Endothelial cell of umbilical vein (primary cell): ENCODE data around the gene MCU. TPM values are rescaled to one million over a fixed set of nuclear protein-coding genes. Genes with fewer than 3 reads are reported as not detected.

Experiments
- BruUV-seq: library from RNA; stranded (reverse); fragments of 400-500 nt; replicated peaks from 2 replicates; lab custom pipeline; 2021; lab: Mats Ljungman, UMichigan
- CTCF ChIA-PET: fragments of 300-600, 350-600 bp; sonication (Branson Sonifier 250); formaldehyde crosslinking; loops from one replicate; lab custom pipeline; 2021; ENCODE audit warnings: antibody characterized with exemption, inconsistent platforms; lab: Charles Lee
- POLR2A ChIA-PET: fragments of 300-600, 350-600 bp; sonication (Branson Sonifier 250); formaldehyde crosslinking; loops from one replicate; lab custom pipeline; 2021; ENCODE audit warnings: antibody characterized with exemption, inconsistent platforms; lab: Charles Lee
- DNase-seq: peaks from one replicate; pipeline ENCODE4 v3.0.0-alpha.2; 2011; ENCODE audit warnings: low read depth, low spot score
- FAIRE-seq: peaks from 2 replicates; lab custom pipeline; 2011; peaks lifted over from hg19 to GRCh38; lab: Jason Lieb, UNC
- H2AFZ ChIP-seq: 2 replicates; pipeline ENCODE4 v1.6.0; 2012; ENCODE audit warnings: low read depth, low read length, control low read depth, inconsistent platforms
- H3K27ac ChIP-seq: 2 replicates; pipeline ENCODE4 v1.5.1; 2011; ENCODE audit warnings: low read depth, mild to moderate bottlenecking, control low read depth, low read length, moderate library complexity; ENCODE audit not compliant: insufficient read depth
- H3K27me3 ChIP-seq, 2 experiments: 2 replicates each; pipeline versions ENCODE4 v1.6.0 to v1.6.1; 2011; ENCODE audit warnings: low read length in 2 of 2, mixed read lengths in 1 of 2; ENCODE audit not compliant: control insufficient read depth in 2 of 2, insufficient read depth in 2 of 2
- H3K36me3 ChIP-seq, 2 experiments: 2 replicates in 1 of 2; 3 replicates in 1 of 2; pipeline ENCODE4 v1.5.1; 2011; ENCODE audit warnings: low read length in 2 of 2, mild to moderate bottlenecking in 1 of 2, moderate library complexity in 1 of 2; ENCODE audit not compliant: control insufficient read depth in 2 of 2, insufficient read depth in 2 of 2; ENCODE audit errors: extremely low read depth in 1 of 2
- H3K4me1 ChIP-seq: 3 replicates; pipeline ENCODE4 v1.5.1; 2011; ENCODE audit warnings: mild to moderate bottlenecking, low read length; ENCODE audit not compliant: control insufficient read depth, insufficient read depth; ENCODE audit errors: extremely low read depth
- H3K4me2 ChIP-seq: 2 replicates; pipeline ENCODE4 v1.6.1; 2011; ENCODE audit warnings: low read length, control low read depth, mixed read lengths; ENCODE audit not compliant: insufficient read depth
- H3K4me3 ChIP-seq, 3 experiments: fragments of 200-600 bp in 1 of 3; sonication (generic), shearing (Covaris generic) in 1 of 3; replicated peaks in 1 of 3; 2 replicates each; pipeline ENCODE4 v1.5.1; 2011 to 2016; ENCODE audit warnings: control low read depth in 3 of 3, low read length in 3 of 3, mild to moderate bottlenecking in 2 of 3, inconsistent platforms in 1 of 3, low read depth in 1 of 3, moderate library complexity in 1 of 3; ENCODE audit not compliant: insufficient read depth in 1 of 3
- H3K79me2 ChIP-seq: 2 replicates; pipeline ENCODE4 v1.6.0; 2012; ENCODE audit warnings: low read length, inconsistent platforms; ENCODE audit not compliant: control insufficient read depth, insufficient read depth
- H3K9ac ChIP-seq: replicated peaks from 2 replicates; pipeline ENCODE3; 2011; ENCODE audit warnings: low read length, control low read depth; ENCODE audit not compliant: insufficient read depth; ENCODE audit errors: extremely low read depth
- H3K9me1 ChIP-seq: replicated peaks from 3 replicates; pipeline ENCODE4 v1.6.0; 2011; ENCODE audit warnings: mild to moderate bottlenecking, low read length; ENCODE audit not compliant: control insufficient read depth, insufficient read depth; ENCODE audit errors: extremely low read depth
- H3K9me3 ChIP-seq: replicated peaks from 2 replicates; pipeline ENCODE4 v1.5.1; 2012; ENCODE audit warnings: low read length, inconsistent platforms; ENCODE audit not compliant: control insufficient read depth, insufficient read depth
- H4K20me1 ChIP-seq: replicated peaks from 2 replicates; pipeline ENCODE3; 2011; ENCODE audit warnings: mild to moderate bottlenecking, low read length; ENCODE audit not compliant: control insufficient read depth, insufficient read depth; ENCODE audit errors: extremely low read depth
- EZH2 ChIP-seq: IDR thresholded peaks from 2 replicates; pipeline ENCODE4 v1.6.1; 2012; ENCODE audit warnings: borderline replicate concordance, low read depth, mild to moderate bottlenecking, moderate library complexity, low read length, inconsistent platforms; ENCODE audit not compliant: severe bottlenecking
- FOS ChIP-seq: IDR thresholded peaks from 2 replicates; pipeline ENCODE4 v1.6.1; 2011; ENCODE audit warnings: mild to moderate bottlenecking, low read length, moderate library complexity, borderline replicate concordance; ENCODE audit not compliant: insufficient read depth
- JUN ChIP-seq: IDR thresholded peaks from 2 replicates; pipeline ENCODE4 v1.6.1; 2011; ENCODE audit warnings: borderline replicate concordance, low read depth; ENCODE audit not compliant: insufficient read length, insufficient read depth
- MYC ChIP-seq: IDR thresholded peaks from one replicate; pipeline ENCODE4 v1.6.1; 2011; ENCODE audit warnings: mild to moderate bottlenecking, low read depth, low read length
- POLR2A ChIP-seq: IDR thresholded peaks from 2 replicates; pipeline ENCODE4 v1.6.1; 2012; ENCODE audit warnings: low read depth, mild to moderate bottlenecking, control low read depth, low read length
- dilution Hi-C: fragments of 300-500 bp; cut with MboI; formaldehyde crosslinking; loops from one replicate; pipeline ENCODE4 v1.15.0; 2019; ENCODE audit warnings: low sequenced_read_pairs; ENCODE audit not compliant: extremely low pct_ligation_motif_present
- intact Hi-C: fragments of 100-400 bp; cut with micrococcal nuclease; formaldehyde crosslinking; loops from one replicate; pipeline ENCODE4 v1.10.0; 2022
- polyA plus RNA-seq, 4 experiments: library from polyadenylated mRNA; depleted of rRNA in 3 of 4; stranded (reverse) in 3 of 4; unstranded in 1 of 4; fragments of >200 nt; gene quantifications; 2 replicates each; pipeline versions ENCODE4 v1.2.1 to v1.2.3, GENCODE V29; 2011 to 2012; ENCODE audit warnings: missing spikeins in 1 of 4
- total RNA-seq: library from RNA; stranded (reverse); gene quantifications from 2 replicates; pipeline ENCODE4 v1.2.3, GENCODE V29; 2021
- TF ChIP-seq, protein P1 (sequence below): IDR thresholded peaks from 2 replicates; pipeline ENCODE4 v1.6.1; 2011; ENCODE audit not compliant: insufficient read depth, insufficient read length
- TF ChIP-seq, protein P2 (sequence below), 2 donors: IDR thresholded peaks; 1 replicate in 1 of 2; 2 replicates in 1 of 2; pipeline ENCODE4 v1.5.1; 2011; ENCODE audit warnings: low read length in 2 of 2, mild to moderate bottlenecking in 2 of 2, moderate library complexity in 2 of 2, control low read depth in 1 of 2, inconsistent platforms in 1 of 2, low read depth in 1 of 2; ENCODE audit not compliant: insufficient read depth in 1 of 2; ENCODE audit errors: extremely low read depth in 1 of 2

The MCU gene
- total and polyA plus RNA-seq, 2 donors (not counting 3 experiments of a cell fraction or from before 2014, with no cell fraction given), result 25.2 to 37.2 TPM

DNA sequence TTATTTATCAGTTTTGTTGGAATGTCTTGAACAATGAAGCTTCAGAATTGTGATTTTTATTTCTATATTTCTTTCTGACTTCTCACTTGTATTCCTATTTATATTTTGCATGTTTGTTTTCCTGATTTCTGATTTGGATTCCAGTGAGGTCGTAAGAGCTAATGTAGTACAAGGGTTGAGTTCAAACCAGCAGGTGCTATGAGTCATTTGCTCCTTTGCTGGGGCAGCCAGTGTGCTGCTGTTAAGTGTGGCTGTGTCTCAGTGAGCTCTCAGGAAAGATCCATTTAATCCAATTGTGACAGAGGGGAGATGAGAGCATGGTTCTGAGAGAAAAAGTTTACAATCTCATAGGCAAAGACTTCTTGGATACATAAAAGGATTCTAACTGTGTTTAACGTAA is 48.6 kb downstream of the MCU start:
- Histone ChIP-seq H3K4me1 (peaks cover 18% of the 10 kb centered on the region), H3K4me2 (no peak overlapping the region), H3K27me3 (no peaks in the 10 kb centered on the region), H3K9ac (peak overlapping the region; percentile 31), H3K9me3 (no peaks in the 10 kb centered on the region), H3K79me2 (peaks cover 24% of the 10 kb centered on the region), H3K27ac (peak overlapping the region; percentile 23), H2AFZ (no peak overlapping the region), H3K36me3 (no peaks in the 10 kb centered on the region), H3K4me3 (no peak overlapping the region), H4K20me1 (no peaks in the 10 kb centered on the region), H3K9me1 (no peaks in the 10 kb centered on the region)
- ChIA-PET POLR2A (interaction anchor here (0.6 to 1.3 kb wide), 3 partner anchors 13 to 128 kb away, joined by 3 to 4 read pairs (median 3); partner anchors contain the start of gene MCU), CTCF (interaction anchor here (0.8 to 1.0 kb wide), 3 partner anchors 8 to 94 kb away, joined by 3 to 4 read pairs (median 4); no protein-coding TSS in a partner anchor)
- dilution Hi-C loops, result no loop called here
- TF ChIP-seq FOS, result peak; percentile 77
- TF ChIP-seq MYC, result no peak
- TF ChIP-seq JUN, result peak; percentile 62
- DNase-seq (peak; percentile 91), FAIRE-seq (peak; percentile 70)
- no TSS peak for BruUV-seq
- intact Hi-C loops, result no loop called here

DNA sequence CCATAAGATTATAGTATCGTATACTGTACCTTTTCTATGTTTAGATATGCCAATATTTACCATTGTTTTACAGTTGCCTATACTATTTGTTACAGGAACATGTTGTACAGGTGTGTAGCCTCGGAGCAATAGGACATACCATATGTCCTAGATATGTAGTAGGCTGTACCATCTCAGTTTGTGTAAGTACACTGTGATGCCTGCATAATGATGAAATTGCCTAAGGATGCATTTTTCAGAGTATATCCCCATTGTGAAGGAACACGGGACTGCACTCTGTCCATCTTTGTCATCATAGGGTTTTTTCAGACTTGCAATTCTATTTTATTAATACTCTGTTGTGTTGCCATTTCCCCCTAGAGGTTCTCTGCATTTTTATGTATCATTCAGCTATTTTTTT is 50.1 kb downstream of the MCU start:
- H3K9me3 ChIP-seq, result no peaks in the 10 kb centered on the region
- dilution Hi-C loops (no loop called here), intact Hi-C loops (no loop called here)
- peaks cover 9% of the 10 kb centered on the region for H3K4me1 ChIP-seq
- no peak for DNase-seq
- POLR2A ChIA-PET, result no interaction called here
- no peaks in the 10 kb centered on the region for H4K20me1 ChIP-seq
- FAIRE-seq, result no peak
- H2AFZ ChIP-seq, result no peak overlapping the region
- H3K36me3 ChIP-seq, result no peaks in the 10 kb centered on the region
- H3K27ac ChIP-seq, result no peak overlapping the region
- no TSS peak for BruUV-seq
- H3K4me2 ChIP-seq, result no peak overlapping the region
- no peaks in the 10 kb centered on the region for H3K9me1 ChIP-seq
- no peak overlapping the region for H3K9ac ChIP-seq
- no peaks in the 10 kb centered on the region for H3K27me3 ChIP-seq
- H3K4me3 ChIP-seq, result no peak overlapping the region
- CTCF ChIA-PET, result no interaction called here
- peaks cover 20% of the 10 kb centered on the region for H3K79me2 ChIP-seq
- no peak for TF ChIP-seq POLR2A
- TF ChIP-seq, protein P1, sequence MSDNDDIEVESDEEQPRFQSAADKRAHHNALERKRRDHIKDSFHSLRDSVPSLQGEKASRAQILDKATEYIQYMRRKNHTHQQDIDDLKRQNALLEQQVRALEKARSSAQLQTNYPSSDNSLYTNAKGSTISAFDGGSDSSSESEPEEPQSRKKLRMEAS, result no peak
- TF ChIP-seq EZH2, result no peak
- TF ChIP-seq JUN, result no peak
- no peak for TF ChIP-seq FOS
- TF ChIP-seq MYC, result no peak
- TF ChIP-seq, protein P2, sequence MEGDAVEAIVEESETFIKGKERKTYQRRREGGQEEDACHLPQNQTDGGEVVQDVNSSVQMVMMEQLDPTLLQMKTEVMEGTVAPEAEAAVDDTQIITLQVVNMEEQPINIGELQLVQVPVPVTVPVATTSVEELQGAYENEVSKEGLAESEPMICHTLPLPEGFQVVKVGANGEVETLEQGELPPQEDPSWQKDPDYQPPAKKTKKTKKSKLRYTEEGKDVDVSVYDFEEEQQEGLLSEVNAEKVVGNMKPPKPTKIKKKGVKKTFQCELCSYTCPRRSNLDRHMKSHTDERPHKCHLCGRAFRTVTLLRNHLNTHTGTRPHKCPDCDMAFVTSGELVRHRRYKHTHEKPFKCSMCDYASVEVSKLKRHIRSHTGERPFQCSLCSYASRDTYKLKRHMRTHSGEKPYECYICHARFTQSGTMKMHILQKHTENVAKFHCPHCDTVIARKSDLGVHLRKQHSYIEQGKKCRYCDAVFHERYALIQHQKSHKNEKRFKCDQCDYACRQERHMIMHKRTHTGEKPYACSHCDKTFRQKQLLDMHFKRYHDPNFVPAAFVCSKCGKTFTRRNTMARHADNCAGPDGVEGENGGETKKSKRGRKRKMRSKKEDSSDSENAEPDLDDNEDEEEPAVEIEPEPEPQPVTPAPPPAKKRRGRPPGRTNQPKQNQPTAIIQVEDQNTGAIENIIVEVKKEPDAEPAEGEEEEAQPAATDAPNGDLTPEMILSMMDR (IDR thresholded peaks at IDR 0.05; ENCODE audit: extremely low read depth in 1 of 2, insufficient read depth in 1 of 2, low read depth in 1 of 2, low read length in 2 of 2), result no peak
